Activated CD4-positive, alpha-beta T cell treated with anti-CD3 and anti-CD28 coated beads, Interleukin-10, Interleukin-2, amounts not matched to agents 100 ng/mL and 50 ng/mL, durations not matched to agents 16 hours and 8 hours (primary cell): ENCODE measurements around the gene DNAJA3.
A peak's percentile ranks its signal among the peaks of the same experiment; 100 is the strongest.

Experiments
- DNase-seq: peaks from one replicate; pipeline ENCODE4 v3.0.0-alpha.2; 2020

Gene DNAJA3

DNA sequence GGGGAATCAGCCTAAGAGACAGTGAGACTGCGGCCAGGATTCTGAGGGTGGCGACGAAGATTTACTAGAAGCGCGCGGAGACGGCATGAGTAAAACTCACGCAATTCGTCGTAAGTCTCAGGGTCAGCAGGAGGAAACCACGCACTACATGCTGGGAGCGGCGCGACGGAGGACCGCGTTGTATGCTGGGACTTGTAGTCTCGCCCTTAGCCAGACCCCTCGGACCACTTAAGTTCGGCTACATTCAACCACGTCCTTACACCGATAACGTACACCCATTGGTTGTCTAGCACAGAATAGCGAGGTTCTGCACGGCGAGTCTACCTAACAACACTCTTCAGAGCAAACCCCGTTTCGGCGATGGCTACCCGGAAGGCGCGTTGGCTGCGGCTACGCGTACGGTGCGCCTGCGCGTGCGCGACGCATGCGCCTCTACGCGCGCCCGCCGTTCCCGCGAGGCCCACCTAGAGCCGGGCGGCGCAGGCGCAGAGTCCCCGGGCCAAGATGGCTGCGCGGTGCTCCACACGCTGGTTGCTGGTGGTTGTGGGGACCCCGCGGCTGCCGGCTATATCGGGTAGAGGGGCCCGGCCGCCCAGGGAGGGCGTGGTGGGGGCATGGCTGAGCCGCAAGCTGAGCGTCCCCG, at the start of gene DNAJA3:
Gene DNAJA3 (plus strand): TSS at position 491 of the 643 bp plus-strand sequence. CDS start 14 bp downstream, at position 505.
- DNase-seq: peak; percentile 95

DNA sequence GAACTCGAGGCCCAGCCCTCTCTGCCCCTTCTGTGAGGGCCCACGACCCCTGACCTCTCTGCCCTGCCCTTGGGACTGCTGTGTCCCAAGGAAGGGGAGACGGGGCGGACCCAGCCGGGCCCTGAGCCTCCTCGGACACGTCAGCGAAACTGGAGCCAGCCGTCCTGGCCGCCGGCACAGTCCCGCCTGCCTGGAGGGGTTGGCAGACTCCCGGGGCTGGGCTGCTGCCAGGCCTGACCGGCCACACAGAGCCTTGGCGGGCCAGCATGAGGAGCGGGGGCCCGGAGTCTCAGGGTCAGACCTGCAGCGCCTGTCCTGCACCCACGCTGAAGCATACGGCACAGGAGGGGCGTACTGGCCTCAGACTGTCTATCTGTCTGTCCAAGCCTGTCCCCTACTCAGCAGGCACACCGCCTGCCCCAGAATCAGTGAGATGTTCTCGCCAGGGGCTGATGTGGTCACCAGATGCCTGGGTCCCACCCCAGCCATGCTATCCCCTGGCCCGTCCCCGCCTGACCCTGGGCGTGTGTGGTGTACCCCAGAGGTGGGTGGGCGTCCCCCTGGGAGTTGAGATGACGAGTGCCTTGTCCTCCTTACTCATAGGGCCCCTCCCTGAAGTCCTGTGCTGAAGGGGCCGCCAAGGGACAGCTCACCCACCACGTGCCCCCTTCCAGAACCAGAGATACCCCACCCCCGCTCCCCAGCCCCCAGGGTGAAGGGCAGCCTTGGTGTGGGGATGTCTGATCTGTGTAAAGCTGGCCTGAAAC, 49.4 kb upstream of the DNAJA3 start:
- no peak for DNase-seq

DNA sequence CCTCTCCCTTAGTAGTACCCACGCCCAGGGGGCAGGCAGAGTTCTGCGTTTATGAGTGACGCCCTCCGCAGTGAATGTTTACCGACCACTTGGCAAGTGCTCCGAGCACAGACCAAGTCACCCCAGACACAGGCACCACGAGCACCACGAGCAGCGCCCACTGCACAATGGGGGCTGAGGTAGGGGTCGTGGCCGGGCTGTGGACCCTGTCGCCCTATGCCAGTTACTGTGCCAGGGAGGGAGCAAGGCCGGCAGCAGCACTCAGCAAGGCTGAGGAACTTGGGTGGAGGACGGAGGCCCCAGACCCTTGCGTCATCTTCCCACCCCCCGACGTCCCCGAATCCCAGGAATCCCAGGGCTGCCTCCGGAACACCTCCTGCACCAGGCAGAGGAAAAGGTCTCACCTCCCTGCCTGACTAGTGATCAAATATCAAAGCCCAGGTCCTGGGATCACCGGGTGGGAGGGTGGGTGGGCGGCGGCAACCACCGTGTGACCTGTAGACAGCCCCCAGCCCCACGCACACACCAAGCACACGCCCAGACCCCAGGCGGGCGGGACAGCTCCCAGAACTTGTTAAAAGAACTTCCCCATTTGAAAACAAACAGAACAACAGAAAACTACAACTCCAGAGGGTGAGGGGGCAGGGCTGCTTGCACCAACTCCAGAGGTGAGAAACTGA, 48.6 kb upstream of the DNAJA3 start:
- no peak for DNase-seq

DNA sequence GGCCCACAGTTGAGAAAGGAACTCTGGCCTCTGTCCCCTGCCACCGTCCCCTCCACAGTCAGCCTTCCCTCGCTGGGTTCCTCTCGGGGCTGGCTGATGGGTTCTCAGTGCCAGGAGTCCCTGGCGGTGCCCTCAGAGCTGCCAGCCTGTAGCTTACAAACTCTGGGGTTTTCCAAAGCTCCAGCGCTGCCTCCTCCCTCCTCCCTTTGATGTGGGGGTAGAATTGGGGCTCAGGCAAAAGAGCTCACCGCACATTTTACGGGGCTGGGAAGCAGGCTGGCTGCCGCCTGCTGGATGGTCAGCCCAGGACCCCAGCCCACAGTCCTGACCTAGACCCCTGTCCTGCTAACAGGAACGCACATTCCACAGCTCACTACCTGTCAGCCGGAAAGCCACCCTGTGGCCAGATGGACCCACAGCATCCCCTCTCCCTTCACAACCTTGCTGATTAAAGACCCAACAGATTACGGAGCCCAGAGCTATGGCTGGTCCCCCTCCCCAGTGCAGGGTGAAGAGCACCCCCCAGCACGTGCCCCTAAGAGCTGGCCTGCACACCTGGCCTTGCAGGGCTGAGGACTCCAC, 48.0 kb upstream of the DNAJA3 start:
- DNase-seq: no peak

DNA sequence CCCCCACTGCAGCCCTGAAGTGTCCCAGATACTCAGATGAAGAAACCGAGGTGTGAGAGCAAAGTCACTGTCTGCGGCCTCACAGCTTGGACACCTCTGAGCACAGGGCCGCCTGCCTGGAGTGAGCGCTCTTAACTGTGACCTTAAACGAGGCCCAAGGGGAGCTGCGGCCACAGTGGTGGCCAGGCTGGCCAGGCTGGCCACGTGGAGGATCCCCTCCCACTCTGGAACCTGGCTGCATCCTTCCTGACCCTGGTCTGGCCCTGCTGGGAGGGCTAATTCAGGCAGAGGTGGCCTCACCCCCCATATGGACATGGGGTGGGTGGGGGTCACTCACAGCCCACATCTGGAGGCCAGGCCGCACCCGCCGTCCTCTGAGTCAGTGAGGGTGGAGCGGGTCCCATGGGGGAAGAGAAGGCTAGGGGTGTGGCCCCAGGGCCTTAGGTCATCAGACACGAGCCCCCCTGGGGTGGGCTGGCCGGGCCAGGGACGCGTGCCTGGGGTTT, 47.5 kb upstream of the DNAJA3 start:
- DNase-seq: no peak

DNA sequence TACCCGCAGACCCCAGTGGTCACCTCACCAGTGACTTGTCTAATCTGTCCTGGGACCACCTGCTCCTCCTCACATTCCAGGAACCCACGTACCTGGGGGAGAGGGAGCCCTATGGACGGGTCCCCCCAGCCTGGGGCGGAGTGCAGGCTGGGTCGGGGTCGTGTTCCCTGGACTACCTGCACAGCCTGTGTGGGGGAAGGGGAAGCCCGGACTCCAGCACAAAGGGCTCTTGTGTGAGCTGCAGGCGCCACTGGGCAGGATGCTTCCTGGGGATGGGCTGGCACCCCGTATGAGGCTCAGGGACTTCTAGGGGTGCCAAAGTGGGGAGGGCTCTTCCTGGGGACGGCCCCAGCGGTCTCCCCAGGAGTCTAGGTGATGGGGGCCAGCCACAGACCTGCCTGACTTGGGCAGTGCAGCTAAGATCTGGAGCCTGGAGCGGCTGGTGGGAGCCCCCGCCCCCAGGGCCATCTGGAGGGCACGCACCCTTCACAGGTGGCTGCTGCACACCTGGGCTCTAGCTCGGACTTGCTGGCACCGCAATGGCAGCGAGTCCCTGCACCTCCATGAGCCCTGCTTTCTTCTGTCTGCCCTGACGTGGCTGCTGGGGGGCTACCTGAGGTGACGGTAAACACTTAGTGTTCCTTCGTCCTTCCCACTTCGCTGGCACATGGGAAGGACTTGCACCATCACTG, 46.5 kb upstream of the DNAJA3 start:
- no peak for DNase-seq

DNA sequence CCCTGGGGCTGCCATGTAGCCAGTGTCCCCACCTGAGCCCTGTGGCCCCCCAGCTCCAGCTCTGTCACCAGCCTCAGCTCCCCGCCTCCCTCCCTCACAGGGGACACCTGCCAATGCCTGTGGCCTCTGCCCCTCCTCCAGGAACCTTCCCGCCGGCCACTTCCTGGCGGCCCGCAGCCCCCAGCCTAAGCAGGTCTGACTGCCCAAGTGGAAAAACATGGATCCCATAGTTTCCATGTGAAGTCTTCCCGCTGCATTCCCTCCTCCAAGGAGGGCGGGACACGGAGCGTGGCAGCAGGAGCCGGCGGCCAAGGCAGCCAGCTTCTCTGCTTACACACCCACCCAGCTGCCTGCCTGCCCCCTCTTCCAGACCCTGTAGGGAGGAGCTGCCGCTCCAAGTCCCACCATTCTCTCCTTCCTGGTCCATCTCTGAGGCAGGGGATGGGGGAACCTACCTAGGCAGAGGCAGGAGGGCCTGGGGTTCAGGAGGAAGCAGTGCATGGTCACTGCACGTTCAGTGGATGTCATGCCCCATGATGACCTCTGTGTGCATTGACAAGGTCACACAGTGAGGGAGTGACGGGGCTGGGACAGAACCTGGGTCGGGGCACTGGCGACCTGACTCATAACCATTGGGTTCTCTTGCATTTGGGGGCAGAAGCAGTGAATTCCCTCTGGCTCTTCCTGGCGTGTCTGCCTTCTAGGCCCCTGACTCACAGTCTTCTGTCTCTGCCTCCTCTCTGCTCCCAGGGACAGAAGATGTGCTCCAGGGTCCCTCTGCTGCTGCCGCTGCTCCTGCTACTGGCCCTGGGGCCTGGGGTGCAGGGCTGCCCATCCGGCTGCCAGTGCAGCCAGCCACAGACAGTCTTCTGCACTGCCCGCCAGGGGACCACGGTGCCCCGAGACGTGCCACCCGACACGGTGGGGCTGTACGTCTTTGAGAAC, 45.3 kb upstream of the DNAJA3 start:
- DNase-seq: no peak

DNA sequence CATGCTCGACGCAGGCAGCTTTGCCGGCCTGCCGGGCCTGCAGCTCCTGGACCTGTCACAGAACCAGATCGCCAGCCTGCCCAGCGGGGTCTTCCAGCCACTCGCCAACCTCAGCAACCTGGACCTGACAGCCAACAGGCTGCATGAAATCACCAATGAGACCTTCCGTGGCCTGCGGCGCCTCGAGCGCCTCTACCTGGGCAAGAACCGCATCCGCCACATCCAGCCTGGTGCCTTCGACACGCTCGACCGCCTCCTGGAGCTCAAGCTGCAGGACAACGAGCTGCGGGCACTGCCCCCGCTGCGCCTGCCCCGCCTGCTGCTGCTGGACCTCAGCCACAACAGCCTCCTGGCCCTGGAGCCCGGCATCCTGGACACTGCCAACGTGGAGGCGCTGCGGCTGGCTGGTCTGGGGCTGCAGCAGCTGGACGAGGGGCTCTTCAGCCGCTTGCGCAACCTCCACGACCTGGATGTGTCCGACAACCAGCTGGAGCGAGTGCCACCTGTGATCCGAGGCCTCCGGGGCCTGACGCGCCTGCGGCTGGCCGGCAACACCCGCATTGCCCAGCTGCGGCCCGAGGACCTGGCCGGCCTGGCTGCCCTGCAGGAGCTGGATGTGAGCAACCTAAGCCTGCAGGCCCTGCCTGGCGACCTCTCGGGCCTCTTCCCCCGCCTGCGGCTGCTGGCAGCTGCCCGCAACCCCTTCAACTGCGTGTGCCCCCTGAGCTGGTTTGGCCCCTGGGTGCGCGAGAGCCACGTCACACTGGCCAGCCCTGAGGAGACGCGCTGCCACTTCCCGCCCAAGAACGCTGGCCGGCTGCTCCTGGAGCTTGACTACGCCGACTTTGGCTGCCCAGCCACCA, 44.4 kb upstream of the DNAJA3 start:
- no peak for DNase-seq

DNA sequence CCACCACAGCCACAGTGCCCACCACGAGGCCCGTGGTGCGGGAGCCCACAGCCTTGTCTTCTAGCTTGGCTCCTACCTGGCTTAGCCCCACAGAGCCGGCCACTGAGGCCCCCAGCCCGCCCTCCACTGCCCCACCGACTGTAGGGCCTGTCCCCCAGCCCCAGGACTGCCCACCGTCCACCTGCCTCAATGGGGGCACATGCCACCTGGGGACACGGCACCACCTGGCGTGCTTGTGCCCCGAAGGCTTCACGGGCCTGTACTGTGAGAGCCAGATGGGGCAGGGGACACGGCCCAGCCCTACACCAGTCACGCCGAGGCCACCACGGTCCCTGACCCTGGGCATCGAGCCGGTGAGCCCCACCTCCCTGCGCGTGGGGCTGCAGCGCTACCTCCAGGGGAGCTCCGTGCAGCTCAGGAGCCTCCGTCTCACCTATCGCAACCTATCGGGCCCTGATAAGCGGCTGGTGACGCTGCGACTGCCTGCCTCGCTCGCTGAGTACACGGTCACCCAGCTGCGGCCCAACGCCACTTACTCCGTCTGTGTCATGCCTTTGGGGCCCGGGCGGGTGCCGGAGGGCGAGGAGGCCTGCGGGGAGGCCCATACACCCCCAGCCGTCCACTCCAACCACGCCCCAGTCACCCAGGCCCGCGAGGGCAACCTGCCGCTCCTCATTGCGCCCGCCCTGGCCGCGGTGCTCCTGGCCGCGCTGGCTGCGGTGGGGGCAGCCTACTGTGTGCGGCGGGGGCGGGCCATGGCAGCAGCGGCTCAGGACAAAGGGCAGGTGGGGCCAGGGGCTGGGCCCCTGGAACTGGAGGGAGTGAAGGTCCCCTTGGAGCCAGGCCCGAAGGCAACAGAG, 43.5 kb upstream of the DNAJA3 start:
- no peak for DNase-seq

DNA sequence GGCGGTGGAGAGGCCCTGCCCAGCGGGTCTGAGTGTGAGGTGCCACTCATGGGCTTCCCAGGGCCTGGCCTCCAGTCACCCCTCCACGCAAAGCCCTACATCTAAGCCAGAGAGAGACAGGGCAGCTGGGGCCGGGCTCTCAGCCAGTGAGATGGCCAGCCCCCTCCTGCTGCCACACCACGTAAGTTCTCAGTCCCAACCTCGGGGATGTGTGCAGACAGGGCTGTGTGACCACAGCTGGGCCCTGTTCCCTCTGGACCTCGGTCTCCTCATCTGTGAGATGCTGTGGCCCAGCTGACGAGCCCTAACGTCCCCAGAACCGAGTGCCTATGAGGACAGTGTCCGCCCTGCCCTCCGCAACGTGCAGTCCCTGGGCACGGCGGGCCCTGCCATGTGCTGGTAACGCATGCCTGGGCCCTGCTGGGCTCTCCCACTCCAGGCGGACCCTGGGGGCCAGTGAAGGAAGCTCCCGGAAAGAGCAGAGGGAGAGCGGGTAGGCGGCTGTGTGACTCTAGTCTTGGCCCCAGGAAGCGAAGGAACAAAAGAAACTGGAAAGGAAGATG, 42.8 kb upstream of the DNAJA3 start:
- no peak for DNase-seq

DNA sequence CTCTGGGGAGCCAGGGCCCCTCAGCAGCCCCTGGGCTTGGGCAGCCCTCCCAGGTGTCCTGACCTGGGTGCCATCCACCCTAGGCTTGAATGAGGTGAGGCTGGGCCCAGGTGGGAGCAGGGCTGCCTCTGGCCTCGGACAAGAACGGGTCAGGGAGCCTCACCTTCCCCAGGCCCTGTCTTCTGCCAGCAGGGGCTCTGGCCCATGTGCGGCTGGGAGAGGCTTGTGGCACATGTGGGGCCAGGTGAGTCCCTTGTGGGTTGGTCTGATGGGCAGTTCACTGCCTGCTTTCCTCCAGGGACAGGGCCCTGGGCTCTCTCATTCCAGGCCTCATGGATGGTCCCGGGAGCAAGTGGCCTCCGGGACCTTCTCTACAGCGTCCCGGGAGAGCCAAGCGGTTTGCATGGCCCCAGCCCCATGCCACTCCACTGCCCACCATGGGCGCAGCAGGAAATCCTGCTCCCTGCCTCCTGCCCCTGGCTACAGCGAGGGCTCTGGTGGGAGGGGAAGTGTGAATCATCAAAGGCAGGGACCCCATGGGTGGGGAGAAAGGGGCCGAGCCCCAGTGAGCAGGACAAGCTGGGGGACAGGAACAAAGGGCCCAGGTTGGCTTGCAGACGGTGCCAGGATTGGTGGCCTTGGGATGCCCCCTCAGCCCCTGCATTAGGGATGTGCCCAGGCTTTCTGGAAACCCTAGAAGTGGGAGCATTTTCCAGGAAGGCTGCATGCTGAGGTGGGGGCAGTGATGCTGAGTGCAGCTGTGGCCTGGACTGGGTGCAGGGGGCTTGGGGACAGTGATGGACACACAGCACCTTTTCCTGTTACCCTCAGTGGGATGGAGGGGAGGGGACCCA, 41.9 kb upstream of the DNAJA3 start:
- no peak for DNase-seq

DNA sequence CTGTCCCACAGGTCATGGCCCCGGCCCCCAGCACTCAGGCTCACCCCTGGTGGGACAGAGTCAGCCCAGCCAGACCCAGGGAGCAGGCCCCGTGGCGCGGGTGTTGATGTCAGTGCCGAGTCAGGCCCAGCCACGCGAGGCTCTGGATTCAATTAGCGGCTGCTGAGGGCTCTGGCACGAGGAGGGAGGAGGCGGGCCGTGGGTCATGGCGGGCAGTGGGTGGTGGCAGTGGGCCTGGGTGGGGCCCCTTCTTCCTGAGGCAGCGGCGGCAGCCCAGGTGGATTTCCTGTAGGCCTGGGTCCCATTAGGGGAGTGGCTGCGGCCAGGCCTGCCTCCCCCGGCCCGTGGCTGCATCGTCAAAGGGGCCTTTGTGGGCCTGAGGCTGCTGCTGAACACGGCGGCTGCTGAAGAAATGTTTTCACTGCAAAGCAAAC, 41.1 kb upstream of the DNAJA3 start:
- no peak for DNase-seq

DNA sequence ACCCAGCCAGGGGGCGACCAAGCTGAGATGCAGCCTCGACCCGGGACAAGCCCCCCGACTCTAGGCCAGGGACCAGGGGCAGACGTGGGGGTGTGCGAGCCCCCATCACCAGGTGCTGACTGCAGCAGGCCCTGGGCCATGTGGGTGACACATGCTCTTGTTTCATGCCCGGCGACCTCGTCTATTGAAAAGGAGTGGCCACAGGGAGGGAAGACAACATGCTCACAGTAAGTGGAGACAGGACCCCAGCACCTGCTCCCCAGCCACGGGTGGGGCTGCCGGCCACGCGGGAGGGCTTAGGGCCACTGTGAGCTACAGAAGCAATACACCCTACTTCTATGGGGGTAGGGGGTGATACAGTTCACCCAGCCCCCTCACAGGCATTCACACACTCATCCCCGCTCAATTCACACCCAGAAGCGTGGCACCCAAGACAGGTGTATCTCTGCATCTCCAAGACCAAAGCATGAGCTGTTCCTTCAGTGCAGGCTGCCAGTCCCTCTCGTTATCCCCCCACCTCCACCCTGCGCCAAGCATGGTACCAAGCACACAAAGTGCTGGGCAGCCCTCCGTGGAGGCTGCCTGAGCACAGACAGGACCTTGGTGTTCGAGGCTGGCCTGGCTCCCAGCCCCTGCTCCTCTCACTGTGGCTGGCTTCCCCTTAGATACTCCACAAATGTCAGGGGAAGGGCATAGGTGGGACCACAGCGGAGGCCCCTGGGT, 40.4 kb upstream of the DNAJA3 start:
- DNase-seq: no peak

DNA sequence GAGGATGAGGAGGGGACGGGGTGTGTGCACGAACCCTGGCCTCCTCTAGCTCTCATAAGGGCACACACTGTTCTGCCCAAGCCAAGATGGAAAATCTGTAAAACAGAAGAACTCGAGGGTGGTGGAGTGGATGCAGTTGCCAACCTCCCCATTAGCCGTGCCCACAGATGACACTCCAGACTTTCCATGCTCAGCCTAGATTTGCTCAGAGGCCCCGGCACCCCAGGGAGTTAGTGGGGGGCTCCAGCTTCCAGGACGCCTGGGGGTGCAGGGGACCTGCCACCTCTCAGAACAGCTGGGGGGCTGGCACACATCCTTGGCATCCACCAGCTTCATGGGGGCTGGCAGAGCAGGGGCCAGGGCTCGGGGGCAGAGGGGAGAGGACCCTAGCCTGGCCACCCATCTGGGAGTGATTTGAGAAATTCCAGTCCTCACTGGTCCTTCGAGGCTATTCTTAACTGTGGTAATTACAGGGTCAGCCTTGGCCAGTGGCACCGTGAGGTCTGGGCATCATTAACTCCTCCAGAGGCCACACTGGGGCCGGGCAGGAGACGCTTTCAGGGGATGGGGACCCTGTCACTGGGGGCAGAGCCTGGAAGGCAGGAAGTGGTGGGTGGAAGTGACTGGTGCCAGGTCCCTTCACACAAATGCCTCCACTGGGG, 39.7 kb upstream of the DNAJA3 start:
- DNase-seq: no peak

DNA sequence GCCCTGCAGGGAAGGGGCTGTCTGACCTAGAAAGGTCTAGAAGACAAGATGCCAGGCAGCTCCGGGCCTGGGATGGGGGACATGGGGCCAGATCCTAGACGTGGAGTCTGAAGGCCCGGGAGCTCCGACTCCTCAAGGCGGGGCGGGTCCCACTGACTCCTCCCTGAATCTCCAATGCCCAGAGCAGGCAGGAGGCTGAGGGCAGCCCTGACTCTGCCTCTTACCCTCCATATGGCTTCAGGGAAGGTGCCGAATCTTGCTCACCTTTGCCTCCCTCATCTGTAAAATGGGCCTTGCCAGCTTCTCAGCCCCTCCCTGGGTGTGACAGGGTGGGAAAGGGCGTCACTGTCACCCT, 39.2 kb upstream of the DNAJA3 start:
- no peak for DNase-seq

DNA sequence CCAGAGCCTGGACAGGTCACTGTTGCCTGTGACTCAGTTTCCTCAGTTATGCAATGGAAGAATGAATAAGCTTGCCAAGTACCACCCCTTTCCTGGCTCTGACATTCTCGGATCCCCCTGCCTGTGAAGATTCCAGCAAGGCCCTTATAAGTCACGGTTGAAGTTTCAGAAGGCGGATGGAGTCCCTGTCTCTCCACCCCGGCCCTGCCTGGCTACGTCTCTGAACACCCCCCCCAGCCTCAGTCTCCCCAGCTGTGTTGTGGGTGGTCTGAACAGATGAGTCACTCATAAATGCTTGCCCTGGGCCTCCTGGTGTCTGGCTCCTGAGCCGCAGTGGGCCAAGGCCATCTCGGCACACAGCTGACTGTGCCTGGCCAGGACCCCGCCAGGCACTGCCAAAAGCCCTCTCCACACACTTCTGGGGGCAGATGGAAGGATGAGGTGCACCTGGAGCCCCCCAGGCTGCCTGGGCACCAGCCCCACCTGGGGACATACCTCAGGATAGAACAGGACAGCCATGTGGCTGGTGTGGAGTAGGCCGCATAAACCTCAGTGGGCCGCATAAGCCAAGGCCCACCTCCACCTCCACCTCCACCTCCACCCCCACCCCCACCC, 38.6 kb upstream of the DNAJA3 start:
- no peak for DNase-seq

DNA sequence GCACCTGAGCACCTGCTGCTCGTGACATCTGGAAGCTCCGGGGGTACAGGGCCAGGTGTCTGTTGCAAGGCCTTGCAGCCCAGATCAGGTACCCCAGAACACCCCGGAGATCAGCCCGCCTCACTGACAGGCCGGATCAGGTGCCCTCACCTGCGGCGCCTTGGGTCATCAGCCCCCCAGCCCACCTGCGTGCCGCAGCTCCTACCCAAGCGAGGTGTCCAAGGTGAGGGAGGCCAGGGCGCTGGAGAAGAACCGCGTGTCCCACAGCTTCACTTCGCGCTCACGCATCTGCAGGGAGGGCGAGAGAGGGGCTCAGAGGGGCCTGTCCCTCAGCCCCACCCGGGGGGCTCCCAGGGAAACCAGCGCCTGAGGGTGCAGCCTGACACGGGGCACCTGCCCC, 37.9 kb upstream of the DNAJA3 start:
- no peak for DNase-seq
